ENCODE results near the gene ATP6V0E1. TPM values are rescaled to one million over a fixed set of nuclear protein-coding genes. Genes with fewer than 3 reads are reported as not detected.

ATP6V0E1 gene
- 100 to 1,000 TPM; 102 to 104 TPM for total RNA-seq
- 59.9 to 151 reads per million in 2 donors for total RNA-seq

GRCh38 chr5:172983542-172984243 is at the start of gene ATP6V0E1:
ATP6V0E1 (plus strand) TSS chr5:172983771; CDS start chr5:172983861, 90 bp downstream.
- no peaks in the 10 kb centered on the region for H3K9me3 ChIP-seq (ENCODE audit: control insufficient read depth, low read length, poor library complexity, severe bottlenecking)
- Mint-ChIP-seq H3K27ac (peak within 1 kb of the TSS; percentile 95), H3K27me3 (no peaks in the 10 kb centered on the region), H3K4me3 (peak within 1 kb of the TSS; percentile 95), H3K36me3 (ENCODE audit: low read depth) (peaks cover 2% of the 10 kb centered on the region), H3K4me1 (peaks cover 19% of the 10 kb centered on the region)
- ATAC-seq, result peak; percentile 86
- DNase-seq, result peak; percentile 91

GRCh38 chr5:172935096-172935495 is 48.5 kb upstream of the ATP6V0E1 start:
- Mint-ChIP-seq H3K27me3 (no peaks in the 10 kb centered on the region), H3K4me3 (no peak overlapping the region), H3K36me3 (ENCODE audit: low read depth) (no peaks in the 10 kb centered on the region), H3K4me1 (peaks cover 6% of the 10 kb centered on the region), H3K27ac (no peak overlapping the region)
- no peaks in the 10 kb centered on the region for H3K9me3 ChIP-seq (ENCODE audit: control insufficient read depth, low read length, poor library complexity, severe bottlenecking)
- DNase-seq (no peak), ATAC-seq (no peak)

GRCh38 chr5:172936401-172936800 is 47.2 kb upstream of the ATP6V0E1 start:
- H3K27me3 Mint-ChIP-seq, result no peaks in the 10 kb centered on the region
- no peak for DNase-seq
- ATAC-seq, result no peak
- H3K27ac Mint-ChIP-seq, result peak overlapping the region; percentile 16
- no peak overlapping the region for H3K4me3 Mint-ChIP-seq
- no peaks in the 10 kb centered on the region for H3K36me3 Mint-ChIP-seq (ENCODE audit: low read depth)
- no peaks in the 10 kb centered on the region for H3K9me3 ChIP-seq (ENCODE audit: control insufficient read depth, low read length, poor library complexity, severe bottlenecking)
- peaks cover 6% of the 10 kb centered on the region for H3K4me1 Mint-ChIP-seq

GRCh38 chr5:172939071-172939470 is 44.5 kb upstream of the ATP6V0E1 start:
- DNase-seq (no peak), ATAC-seq (no peak)
- Mint-ChIP-seq H3K36me3 (ENCODE audit: low read depth) (no peaks in the 10 kb centered on the region), H3K4me3 (no peak overlapping the region), H3K27me3 (no peaks in the 10 kb centered on the region), H3K27ac (no peak overlapping the region), H3K4me1 (no peaks in the 10 kb centered on the region)
- H3K9me3 ChIP-seq (ENCODE audit: control insufficient read depth, low read length, poor library complexity, severe bottlenecking), result no peaks in the 10 kb centered on the region

GRCh38 chr5:172939611-172940267 is 43.8 kb upstream of the ATP6V0E1 start:
- Mint-ChIP-seq H3K27ac (no peak overlapping the region), H3K4me3 (no peak overlapping the region), H3K36me3 (ENCODE audit: low read depth) (no peaks in the 10 kb centered on the region), H3K27me3 (no peaks in the 10 kb centered on the region), H3K4me1 (peaks cover under 1% of the 10 kb centered on the region)
- no peak for DNase-seq
- no peak for ATAC-seq
- H3K9me3 ChIP-seq (ENCODE audit: control insufficient read depth, low read length, poor library complexity, severe bottlenecking), result no peaks in the 10 kb centered on the region

GRCh38 chr5:172940268-172941066 is 43.1 kb upstream of the ATP6V0E1 start:
- H3K36me3 Mint-ChIP-seq (ENCODE audit: low read depth), result no peaks in the 10 kb centered on the region
- ATAC-seq (no peak), DNase-seq (no peak)
- H3K9me3 ChIP-seq (ENCODE audit: control insufficient read depth, low read length, poor library complexity, severe bottlenecking), result no peaks in the 10 kb centered on the region
- H3K27me3 Mint-ChIP-seq, result no peaks in the 10 kb centered on the region
- H3K4me1 Mint-ChIP-seq, result peaks cover 4% of the 10 kb centered on the region
- H3K4me3 Mint-ChIP-seq, result no peak overlapping the region
- peak overlapping the region; percentile 61 for H3K27ac Mint-ChIP-seq

GRCh38 chr5:172941067-172941516 is 42.5 kb upstream of the ATP6V0E1 start:
- Mint-ChIP-seq H3K4me3 (no peak overlapping the region), H3K36me3 (ENCODE audit: low read depth) (no peaks in the 10 kb centered on the region), H3K27me3 (no peaks in the 10 kb centered on the region), H3K27ac (peak overlapping the region; percentile 61), H3K4me1 (peaks cover 4% of the 10 kb centered on the region)
- no peaks in the 10 kb centered on the region for H3K9me3 ChIP-seq (ENCODE audit: control insufficient read depth, low read length, poor library complexity, severe bottlenecking)
- DNase-seq, result no peak
- no peak for ATAC-seq

GRCh38 chr5:172942556-172942955 is 41.0 kb upstream of the ATP6V0E1 start:
- DNase-seq, result no peak
- no peak for ATAC-seq
- Mint-ChIP-seq H3K27ac (no peak overlapping the region), H3K36me3 (ENCODE audit: low read depth) (no peaks in the 10 kb centered on the region), H3K4me1 (peaks cover 4% of the 10 kb centered on the region), H3K27me3 (no peaks in the 10 kb centered on the region), H3K4me3 (no peak overlapping the region)
- no peaks in the 10 kb centered on the region for H3K9me3 ChIP-seq (ENCODE audit: control insufficient read depth, low read length, poor library complexity, severe bottlenecking)

GRCh38 chr5:172943283-172943841 is 40.2 kb upstream of the ATP6V0E1 start:
- H3K36me3 Mint-ChIP-seq (ENCODE audit: low read depth), result no peaks in the 10 kb centered on the region

GRCh38 chr5:172943906-172944305 is 39.7 kb upstream of the ATP6V0E1 start:
- H3K27ac Mint-ChIP-seq, result no peak overlapping the region
- no peaks in the 10 kb centered on the region for H3K27me3 Mint-ChIP-seq
- H3K4me3 Mint-ChIP-seq, result no peak overlapping the region
- DNase-seq, result no peak
- no peaks in the 10 kb centered on the region for H3K36me3 Mint-ChIP-seq (ENCODE audit: low read depth)
- no peaks in the 10 kb centered on the region for H3K9me3 ChIP-seq (ENCODE audit: control insufficient read depth, low read length, poor library complexity, severe bottlenecking)
- ATAC-seq, result no peak
- peaks cover 10% of the 10 kb centered on the region for H3K4me1 Mint-ChIP-seq

More at GRCh38 chr5:172943283-172943841, 40.2 kb upstream of the ATP6V0E1 start:
- DNase-seq, result no peak
- Mint-ChIP-seq H3K4me1 (peaks cover 9% of the 10 kb centered on the region), H3K27me3 (no peaks in the 10 kb centered on the region), H3K4me3 (no peak overlapping the region), H3K27ac (no peak overlapping the region)
- H3K9me3 ChIP-seq (ENCODE audit: control insufficient read depth, low read length, poor library complexity, severe bottlenecking), result no peaks in the 10 kb centered on the region
- ATAC-seq, result no peak

GRCh38 chr5:172944741-172945140 is 38.8 kb upstream of the ATP6V0E1 start:
- no peak for ATAC-seq
- no peak overlapping the region for H3K4me3 Mint-ChIP-seq
- no peaks in the 10 kb centered on the region for H3K27me3 Mint-ChIP-seq
- no peak for DNase-seq
- no peaks in the 10 kb centered on the region for H3K9me3 ChIP-seq (ENCODE audit: control insufficient read depth, low read length, poor library complexity, severe bottlenecking)
- H3K4me1 Mint-ChIP-seq, result peaks cover 10% of the 10 kb centered on the region
- H3K27ac Mint-ChIP-seq, result peak overlapping the region; percentile 21
- H3K36me3 Mint-ChIP-seq (ENCODE audit: low read depth), result no peaks in the 10 kb centered on the region

GRCh38 chr5:172945151-172945550 is 38.4 kb upstream of the ATP6V0E1 start:
- Mint-ChIP-seq H3K36me3 (ENCODE audit: low read depth) (no peaks in the 10 kb centered on the region), H3K27ac (no peak overlapping the region), H3K4me1 (peaks cover 10% of the 10 kb centered on the region), H3K4me3 (no peak overlapping the region), H3K27me3 (no peaks in the 10 kb centered on the region)
- no peak for DNase-seq
- ATAC-seq, result no peak
- H3K9me3 ChIP-seq (ENCODE audit: control insufficient read depth, low read length, poor library complexity, severe bottlenecking), result no peaks in the 10 kb centered on the region

GRCh38 chr5:172946146-172946545 is 37.4 kb upstream of the ATP6V0E1 start:
- no peaks in the 10 kb centered on the region for H3K9me3 ChIP-seq (ENCODE audit: control insufficient read depth, low read length, poor library complexity, severe bottlenecking)
- Mint-ChIP-seq H3K27ac (no peak overlapping the region), H3K27me3 (no peaks in the 10 kb centered on the region), H3K4me3 (no peak overlapping the region), H3K4me1 (peaks cover 10% of the 10 kb centered on the region), H3K36me3 (ENCODE audit: low read depth) (no peaks in the 10 kb centered on the region)
- ATAC-seq (no peak), DNase-seq (no peak)

Measured in T-helper 17 cell (primary cell).